ENCODE measurements around the gene SRM. TPM values are rescaled to one million over a fixed set of nuclear protein-coding genes. Genes with fewer than 3 reads are reported as not detected.
"Not testable (repeated sequence)": the region's sequence is repeated elsewhere in the genome, so short reads cannot be mapped to it uniquely, and the experiment has no call there.

Gene SRM
- total and polyA plus RNA-seq, 2 of the 4 experiments (the other 2 are of a cell fraction): 23.1 to 160 TPM

DNA sequence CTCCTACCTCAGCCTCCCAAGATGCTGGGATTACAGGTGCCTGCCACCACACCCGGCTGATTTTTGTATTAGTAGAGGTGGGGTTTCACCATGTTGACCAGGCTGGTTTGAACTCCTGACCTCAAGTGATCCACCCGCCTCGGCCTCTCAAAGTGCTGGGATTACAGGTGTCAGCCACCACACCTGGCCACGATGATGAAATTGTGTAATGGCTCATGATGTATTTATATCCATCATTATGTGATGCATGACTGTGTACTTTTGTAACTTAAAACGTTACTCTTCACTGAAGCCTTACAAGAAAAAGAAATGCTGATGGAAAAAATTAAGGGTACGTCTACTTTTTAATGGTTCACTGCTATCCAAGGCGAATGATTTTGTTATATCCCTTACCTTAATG is 39.8 kb downstream of the SRM start:
- H3K4me3 ChIP-seq (ENCODE audit: insufficient read depth, low read depth, low read length): no peak overlapping the region
- H2AFZ ChIP-seq (replicated peaks; ENCODE audit: low read length, poor library complexity): no peak overlapping the region
- H3K9ac ChIP-seq (ENCODE audit: low read depth, low read length): no peak overlapping the region
- no peak overlapping the region for H4K91ac ChIP-seq (ENCODE audit: insufficient read depth, low read depth, low read length)
- no peaks in the 10 kb centered on the region for H3K27me3 ChIP-seq (ENCODE audit: control insufficient read depth, insufficient read depth, low read length)
- H2BK5ac ChIP-seq (ENCODE audit: low read depth, low read length, poor library complexity, severe bottlenecking): no peak overlapping the region
- dilution Hi-C loops (cut with HindIII; ENCODE audit: low sequenced_read_pairs, unreplicated experiment) (no loop called here), intact Hi-C loops (cut with micrococcal nuclease) (no loop called here), in situ Hi-C loops (cut with MboI; ENCODE audit: low sequenced_read_pairs) (no loop called here)
- H3K4ac ChIP-seq (ENCODE audit: low read depth, low read length): no peak overlapping the region
- peaks cover 11 to 26% of the 10 kb centered on the region in 2 experiments; a peak in 3 of 4 replicates for H3K79me1 ChIP-seq (ENCODE audit: low read depth in 1 of 2, low read length in 2 of 2)
- H3K9me3 ChIP-seq (ENCODE audit: control insufficient read depth, insufficient read depth, low read length): no peaks in the 10 kb centered on the region
- TF ChIP-seq FOS (IDR thresholded peaks at IDR 0.05; ENCODE audit: low read depth, low read length): no peak
- TF ChIP-seq RFX5 (IDR thresholded peaks at IDR 0.05; ENCODE audit: low read depth, low read length): no peak
- TF ChIP-seq, protein P1, sequence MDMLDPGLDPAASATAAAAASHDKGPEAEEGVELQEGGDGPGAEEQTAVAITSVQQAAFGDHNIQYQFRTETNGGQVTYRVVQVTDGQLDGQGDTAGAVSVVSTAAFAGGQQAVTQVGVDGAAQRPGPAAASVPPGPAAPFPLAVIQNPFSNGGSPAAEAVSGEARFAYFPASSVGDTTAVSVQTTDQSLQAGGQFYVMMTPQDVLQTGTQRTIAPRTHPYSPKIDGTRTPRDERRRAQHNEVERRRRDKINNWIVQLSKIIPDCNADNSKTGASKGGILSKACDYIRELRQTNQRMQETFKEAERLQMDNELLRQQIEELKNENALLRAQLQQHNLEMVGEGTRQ (IDR thresholded peaks at IDR 0.05; ENCODE audit: low read depth, low read length): no peak
- TF ChIP-seq MXI1 (IDR thresholded peaks at IDR 0.05; ENCODE audit: borderline replicate concordance, low read depth, low read length): no peak
- no peak for TF ChIP-seq RCOR1 (IDR thresholded peaks at IDR 0.05; ENCODE audit: insufficient replicate concordance, low read length)
- no peak for TF ChIP-seq NFE2L2 (IDR thresholded peaks at IDR 0.05; ENCODE audit: low read depth, low read length)
- no peak for TF ChIP-seq MAZ (IDR thresholded peaks at IDR 0.05; ENCODE audit: borderline replicate concordance, low read depth, low read length)
- no peak for TF ChIP-seq POLR2A (IDR thresholded peaks at IDR 0.05; ENCODE audit: low read depth, low read length)
- no CpG with 5 or more reads among the region's 7 CpGs for WGBS, 2 experiments (ENCODE audit: extremely low coverage in 2 of 2, insufficient read length in 1 of 2)
- H2AK9ac ChIP-seq (replicated peaks; ENCODE audit: low read depth, low read length, poor library complexity): no peak overlapping the region
- no peak overlapping the region for H2AK5ac ChIP-seq (ENCODE audit: low read depth, low read length)
- no peak overlapping the region for H3K27ac ChIP-seq (ENCODE audit: insufficient read depth, low read length)
- H2BK120ac ChIP-seq (ENCODE audit: low read depth, low read length): no peak overlapping the region
- ATAC-seq (ENCODE audit: low read depth): no peak
- H3K36me3 ChIP-seq (ENCODE audit: control insufficient read depth, insufficient read depth, low read length): peaks cover 65% of the 10 kb centered on the region
- no peaks in the 10 kb centered on the region for H3K4me1 ChIP-seq (ENCODE audit: control insufficient read depth, insufficient read depth, low read length)
- no peak overlapping the region for H2BK15ac ChIP-seq (ENCODE audit: low read depth, low read length)
- H4K20me1 ChIP-seq (ENCODE audit: insufficient read depth, low read length): peaks cover 32% of the 10 kb centered on the region
- H4K5ac ChIP-seq (ENCODE audit: low read depth, low read length): no peak overlapping the region
- H3K9me1 ChIP-seq (ENCODE audit: insufficient read depth, low read length): no peaks in the 10 kb centered on the region
- H3K56ac ChIP-seq (ENCODE audit: extremely low read depth, insufficient read depth, low read length): no peak overlapping the region
- H3K4me2 ChIP-seq (ENCODE audit: low read depth, low read length): no peak overlapping the region
- ChIA-PET CTCF (no interaction called here), POLR2A (ENCODE audit: unreplicated experiment) (no interaction called here)
- no peak overlapping the region for H3K14ac ChIP-seq (replicated peaks; ENCODE audit: low read depth, low read length)
- H3K23ac ChIP-seq (ENCODE audit: low read depth, low read length): no peak overlapping the region
- DNase-seq: no peak
- no peak overlapping the region for H4K8ac ChIP-seq (ENCODE audit: low read depth in 2 of 2, low read length in 2 of 2)
- H3K18ac ChIP-seq (ENCODE audit: low read depth, low read length): no peak overlapping the region
- BruUV-seq (replicated peaks): no TSS peak
- H2BK20ac ChIP-seq (ENCODE audit: low read depth, low read length): no peak overlapping the region

- H3K18ac ChIP-seq (ENCODE audit: low read depth, low read length); intact Hi-C loops (cut with micrococcal nuclease); H3K9me1 ChIP-seq (ENCODE audit: insufficient read depth, low read length); H4K8ac ChIP-seq (ENCODE audit: low read depth in 2 of 2, low read length in 2 of 2); DNase-seq; H3K4me3 ChIP-seq (ENCODE audit: insufficient read depth, low read depth, low read length); H2AK5ac ChIP-seq (ENCODE audit: low read depth, low read length); H3K14ac ChIP-seq (replicated peaks; ENCODE audit: low read depth, low read length); H2BK5ac ChIP-seq (ENCODE audit: low read depth, low read length, poor library complexity, severe bottlenecking); H4K91ac ChIP-seq (ENCODE audit: insufficient read depth, low read depth, low read length); H3K56ac ChIP-seq (ENCODE audit: extremely low read depth, insufficient read depth, low read length); H3K23ac ChIP-seq (ENCODE audit: low read depth, low read length); ATAC-seq (ENCODE audit: low read depth); H2BK15ac ChIP-seq (ENCODE audit: low read depth, low read length); H2AFZ ChIP-seq (replicated peaks; ENCODE audit: low read length, poor library complexity); H3K27me3 ChIP-seq (ENCODE audit: control insufficient read depth, insufficient read depth, low read length); BruUV-seq (replicated peaks); dilution Hi-C loops (cut with HindIII; ENCODE audit: low sequenced_read_pairs, unreplicated experiment); H3K4ac ChIP-seq (ENCODE audit: low read depth, low read length); H3K9me3 ChIP-seq (ENCODE audit: control insufficient read depth, insufficient read depth, low read length); H3K4me2 ChIP-seq (ENCODE audit: low read depth, low read length); in situ Hi-C loops (cut with MboI; ENCODE audit: low sequenced_read_pairs); H3K4me1 ChIP-seq (ENCODE audit: control insufficient read depth, insufficient read depth, low read length); H2BK120ac ChIP-seq (ENCODE audit: low read depth, low read length); H2BK20ac ChIP-seq (ENCODE audit: low read depth, low read length); H3K27ac ChIP-seq (ENCODE audit: insufficient read depth, low read length); H4K5ac ChIP-seq (ENCODE audit: low read depth, low read length); H3K9ac ChIP-seq (ENCODE audit: low read depth, low read length); H2AK9ac ChIP-seq (replicated peaks; ENCODE audit: low read depth, low read length, poor library complexity); CTCF ChIA-PET; POLR2A ChIA-PET (ENCODE audit: unreplicated experiment): not testable (repeated sequence)
- WGBS, 2 experiments (ENCODE audit: extremely low coverage in 2 of 2, insufficient read length in 1 of 2): no CpG with 5 or more reads among the region's 8 CpGs
- Histone ChIP-seq H3K79me1 (ENCODE audit: low read depth in 1 of 2, low read length in 2 of 2) (peaks cover 11 to 32% of the 10 kb centered on the region in 2 experiments; a peak in 3 of 4 replicates), H3K36me3 (ENCODE audit: control insufficient read depth, insufficient read depth, low read length) (peaks cover 66% of the 10 kb centered on the region), H4K20me1 (ENCODE audit: insufficient read depth, low read length) (peaks cover 38% of the 10 kb centered on the region)
These were observed 40.5 kb downstream of the SRM start for GRCh38 chr1:11019358-11019757.

Data from IMR-90 (cell line).